GM19328 (cell line): ENCODE results near the gene CUX1.
"Not testable (repeated sequence)": the region's sequence is repeated elsewhere in the genome, so short reads cannot be mapped to it uniquely, and the experiment has no call there.

Experiments used
- ATAC-seq: cut with Tn5 transposase; IDR thresholded peaks from one replicate; pipeline ENCODE4 v1.9.1; 2021; ENCODE audit warnings: mild to moderate bottlenecking, moderate library complexity; ENCODE audit not compliant: unreplicated experiment

CUX1 gene

GRCh38 chr7:101869026-101869900 is 51.8 kb downstream of the CUX1 start:
- no peak for ATAC-seq

- ATAC-seq: no peak
Measured at GRCh38 chr7:101869901-101870290, 52.5 kb downstream of the CUX1 start.

- no peak for ATAC-seq
Measured at GRCh38 chr7:101870361-101871062, 53.1 kb downstream of the CUX1 start.

DNA sequence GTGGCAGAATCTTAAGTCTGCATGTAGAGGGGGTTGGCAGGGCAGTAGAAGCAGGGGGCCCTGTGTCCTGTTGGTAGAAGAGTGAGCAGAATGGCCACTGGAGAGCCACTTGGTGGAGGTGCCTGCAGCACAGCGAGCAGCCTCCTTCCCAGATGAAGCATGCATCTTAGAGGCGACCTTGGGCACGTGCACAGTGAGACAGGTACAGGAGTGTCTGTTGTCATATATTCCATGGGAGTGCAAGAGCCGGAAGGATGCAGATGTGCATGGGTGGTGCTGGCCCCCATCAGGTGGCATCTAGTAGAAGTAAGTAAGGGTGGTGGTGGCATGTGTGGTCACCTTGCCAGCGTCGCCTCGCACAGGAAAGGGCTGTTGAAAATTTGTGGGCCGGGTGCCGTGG is 53.9 kb downstream of the CUX1 start:
- no peak for ATAC-seq

DNA sequence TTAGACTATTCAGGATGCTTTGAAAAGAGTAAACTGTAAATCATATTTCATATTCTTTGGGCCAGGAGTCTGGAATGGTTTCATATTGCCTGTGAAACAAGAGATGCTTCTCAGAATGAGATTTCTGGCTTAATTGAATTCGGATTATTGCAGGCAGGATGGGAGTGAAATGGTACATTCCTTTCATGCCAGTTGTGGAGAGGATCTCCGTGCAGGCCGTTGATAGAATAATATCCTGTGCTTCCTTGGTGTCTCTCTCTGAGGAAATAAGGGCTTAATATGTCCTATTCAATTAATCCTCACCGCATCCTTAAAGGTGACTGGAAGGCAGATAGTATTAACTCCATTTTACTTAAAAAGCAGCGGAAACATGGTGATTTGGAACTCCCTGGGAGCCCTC is 56.6 kb downstream of the CUX1 start:
- no peak for ATAC-seq

DNA sequence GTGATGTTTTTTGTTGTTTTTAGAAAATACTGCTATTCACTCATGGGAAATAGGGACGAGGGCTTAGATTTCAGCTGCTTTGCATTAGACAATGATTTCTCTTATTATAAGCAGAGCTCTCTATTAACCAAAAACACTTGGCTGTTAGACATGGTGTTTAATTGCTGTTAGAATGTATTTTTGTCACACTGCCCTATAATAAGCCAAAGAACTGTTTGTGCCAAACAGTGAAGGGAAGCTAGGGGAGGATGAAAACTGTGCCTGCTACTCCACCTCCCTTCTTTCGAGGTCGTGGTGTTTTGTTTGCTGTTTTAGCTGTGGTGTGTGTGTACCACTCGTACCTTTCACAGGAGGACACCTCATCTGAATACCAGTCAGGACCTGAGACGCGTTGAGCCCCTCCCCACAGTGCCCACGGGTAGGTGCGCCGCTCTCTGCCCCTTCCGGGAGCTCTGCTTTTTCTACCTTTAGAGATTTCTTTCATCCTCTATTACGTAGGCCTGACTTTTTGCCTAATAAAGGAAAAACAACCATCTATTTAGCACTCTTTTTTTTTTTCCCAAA is 57.9 kb downstream of the CUX1 start:
- no peak for ATAC-seq

DNA sequence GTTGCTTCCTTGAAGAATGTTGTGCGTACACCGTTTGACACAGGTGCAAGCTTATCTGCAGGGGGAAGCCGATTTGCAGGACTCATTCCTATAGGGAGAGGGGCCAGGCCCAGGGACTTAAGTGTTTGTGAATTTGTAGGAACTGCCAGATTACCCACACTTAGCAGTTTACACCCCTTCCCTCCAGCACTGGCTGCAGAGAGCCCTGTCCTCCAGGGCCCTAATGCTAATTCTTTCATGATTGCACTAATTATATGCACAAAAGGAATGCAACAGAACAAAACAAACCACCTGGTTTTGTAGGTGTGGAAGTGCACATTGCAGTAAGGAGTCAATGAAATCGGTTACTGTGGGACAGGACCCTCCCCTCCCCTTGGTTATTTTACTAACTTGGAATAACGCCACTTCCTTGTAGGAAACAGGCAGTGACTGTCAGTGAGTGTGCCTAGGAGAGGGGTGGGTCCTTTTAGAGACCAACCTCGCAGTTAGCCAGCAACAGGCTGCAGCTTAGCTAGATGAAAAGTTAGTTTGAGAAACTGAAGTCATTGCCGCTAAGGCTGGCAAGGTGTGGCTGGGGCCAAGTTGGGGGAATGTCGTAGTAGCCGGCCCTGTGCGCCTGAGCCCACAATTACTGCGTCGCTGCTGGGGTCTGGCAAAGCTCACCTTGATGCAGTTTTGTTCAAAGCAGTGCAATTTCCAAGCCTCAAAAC is 60.6 kb downstream of the CUX1 start:
- no peak for ATAC-seq

GRCh38 chr7:101878938-101879337 is 61.5 kb downstream of the CUX1 start:
- no peak for ATAC-seq

DNA sequence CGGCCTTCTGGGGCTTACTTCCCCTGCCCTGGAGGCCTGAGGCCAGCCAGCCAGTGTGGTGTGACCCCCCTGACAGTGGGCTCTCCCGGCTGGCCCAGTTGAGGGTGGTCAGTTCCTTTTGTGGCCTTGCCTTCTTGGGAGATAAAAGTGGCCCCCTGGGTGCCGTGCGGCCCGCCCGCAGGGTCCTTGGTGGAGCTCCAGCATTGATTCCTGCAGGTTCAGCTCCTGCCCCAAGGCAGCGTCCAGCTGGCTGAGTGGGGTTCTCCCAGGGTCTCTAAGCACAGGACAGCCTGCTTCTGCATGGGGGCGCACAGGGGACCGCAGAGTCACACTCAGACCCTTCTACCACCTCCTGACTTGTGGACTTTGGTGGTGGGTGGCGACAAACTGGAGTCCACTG is 62.1 kb downstream of the CUX1 start:
- no peak for ATAC-seq

- no peak for ATAC-seq
Measured at GRCh38 chr7:101880282-101881054, 63.0 kb downstream of the CUX1 start.

DNA sequence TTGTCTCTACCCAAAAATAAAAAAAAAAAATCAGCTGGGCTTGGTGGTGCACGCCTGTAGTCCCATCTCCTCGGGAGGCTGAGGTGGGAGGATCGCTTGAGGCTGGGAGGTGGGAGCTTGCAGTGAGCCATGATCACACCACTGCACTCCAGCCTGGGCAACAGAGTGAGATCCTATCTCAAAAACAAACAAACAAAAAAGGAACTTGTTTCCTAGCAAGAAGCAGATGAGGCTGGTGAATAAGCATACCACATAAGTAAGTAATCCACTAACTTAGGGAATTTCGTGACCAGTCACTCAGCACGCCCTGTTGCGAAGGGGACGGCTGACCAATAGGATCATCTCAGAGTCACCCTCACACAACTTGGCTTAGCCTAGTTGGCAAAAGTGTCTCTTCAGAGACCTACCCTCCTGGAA is 64.6 kb downstream of the CUX1 start:
- no peak for ATAC-seq

- ATAC-seq: no peak
Measured at GRCh38 chr7:101882595-101883564, 65.5 kb downstream of the CUX1 start.

- ATAC-seq: peak; percentile 54
Measured at GRCh38 chr7:101884671-101885596, 67.5 kb downstream of the CUX1 start.

- ATAC-seq: no peak
Measured at GRCh38 chr7:101885597-101885955, 68.2 kb downstream of the CUX1 start.

DNA sequence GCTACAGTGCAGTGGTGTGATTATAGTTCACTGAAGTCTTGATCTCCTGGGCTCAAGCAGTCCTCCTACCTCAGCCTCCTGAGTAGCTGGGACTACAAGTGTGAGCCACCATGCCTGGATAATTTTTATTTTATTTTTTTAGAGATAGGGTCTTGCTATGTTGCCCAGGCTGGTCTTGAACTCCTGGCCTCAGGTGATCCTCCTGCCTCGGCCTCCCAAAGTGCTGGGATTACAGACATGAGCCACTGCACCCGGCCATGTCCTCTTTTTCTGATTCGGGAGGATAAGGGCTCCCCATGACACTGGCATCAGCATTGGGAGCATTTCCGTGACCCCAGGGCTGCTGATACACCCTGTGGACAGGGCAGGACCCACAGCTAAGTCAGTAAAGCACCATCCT is 69.9 kb downstream of the CUX1 start:
- ATAC-seq: not testable (repeated sequence)

DNA sequence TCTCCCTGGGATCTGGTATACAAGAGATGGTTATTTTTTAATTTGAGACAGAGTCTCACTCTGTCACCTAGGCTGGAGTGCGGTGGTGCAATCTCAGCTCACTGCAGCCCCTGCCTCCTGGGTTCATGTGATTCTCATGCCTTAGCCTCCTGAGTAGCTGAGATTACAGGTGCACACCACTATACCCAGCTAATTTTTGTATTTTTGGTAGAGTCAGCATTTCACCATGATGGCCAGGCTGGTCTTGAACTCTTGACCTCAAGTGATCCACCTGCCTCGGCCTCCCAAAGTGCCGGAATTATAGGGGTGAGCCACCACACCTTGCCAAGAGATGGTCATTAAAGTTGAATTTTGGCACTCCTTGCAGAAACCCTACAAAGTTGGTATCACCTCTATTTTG is 71.1 kb downstream of the CUX1 start:
- not testable (repeated sequence) for ATAC-seq

DNA sequence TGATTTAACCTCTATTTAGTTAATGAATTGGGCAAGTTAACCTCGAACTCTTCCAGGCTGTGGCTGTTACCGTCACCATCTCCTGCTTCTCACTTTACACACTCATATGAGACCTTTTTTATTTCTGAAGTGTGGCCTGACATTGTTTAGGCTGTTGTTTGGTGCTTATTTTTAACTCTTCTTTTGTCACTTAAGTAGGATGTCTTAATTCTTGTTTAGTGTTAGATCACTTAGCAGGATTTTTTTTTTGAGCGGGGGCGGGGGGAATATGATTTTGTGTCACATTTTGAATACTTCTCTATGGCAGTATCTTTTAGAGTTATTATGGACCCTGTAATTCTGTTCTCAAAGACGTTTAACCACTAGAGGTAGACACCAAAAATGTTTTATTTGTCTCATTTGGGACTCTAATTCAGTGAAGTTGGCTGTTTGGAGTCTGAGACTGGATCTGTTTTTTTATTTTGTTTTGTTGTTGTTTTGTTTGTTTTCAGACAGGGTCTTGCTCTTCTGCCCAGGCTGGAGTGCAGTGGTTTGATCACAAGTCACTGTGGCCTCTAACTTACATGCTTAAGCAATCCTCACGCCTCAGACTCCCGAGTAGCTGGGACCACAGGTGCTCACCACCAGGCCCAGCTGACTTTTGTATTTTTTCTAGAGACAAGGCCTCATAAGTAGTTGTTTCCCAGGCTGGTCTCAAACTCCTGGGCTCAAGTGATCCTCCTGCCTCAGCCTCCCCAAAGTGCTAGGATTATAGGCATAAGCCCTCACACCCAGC is 73.5 kb downstream of the CUX1 start:
- ATAC-seq: no peak
